ENCODE measurements around the gene RPRD1B. TPM values are rescaled to one million over a fixed set of nuclear protein-coding genes. Genes with fewer than 3 reads are reported as not detected.
A peak's percentile ranks its signal among the peaks of the same experiment; 100 is the strongest.

The RPRD1B gene
- polyA plus RNA-seq, 2 donors = 4.9 to 10.2 TPM

GRCh38 chr20:38129248-38129865 is 95.8 kb downstream of the RPRD1B start:
- WGBS, 2 donors = 90 to 92% methylated on average over 6 of the region's 6 CpGs
- H3K27ac ChIP-seq (ENCODE audit: low read depth in 2 of 2, low read length in 1 of 2) = no peak overlapping the region

GRCh38 chr20:38129893-38130609 is 96.5 kb downstream of the RPRD1B start:
- no peak overlapping the region for H3K27ac ChIP-seq (ENCODE audit: low read depth in 2 of 2, low read length in 1 of 2)
- H3K36me3 ChIP-seq (ENCODE audit: control insufficient read depth in 2 of 2, insufficient read depth in 2 of 2, low read length in 1 of 2) = no peaks in the 10 kb centered on the region
- H3K4me3 ChIP-seq (ENCODE audit: low read depth in 1 of 2, low read length in 2 of 2) = no peak overlapping the region
- H3K9me3 ChIP-seq (ENCODE audit: control insufficient read depth in 2 of 2, insufficient read depth in 1 of 2, low read depth in 1 of 2, low read length in 1 of 2) = no peaks in the 10 kb centered on the region
- H3K27me3 ChIP-seq (ENCODE audit: control insufficient read depth in 1 of 2, insufficient read depth in 2 of 2, low read length in 2 of 2) = no peaks in the 10 kb centered on the region
- H3K4me1 ChIP-seq (ENCODE audit: control insufficient read depth in 2 of 2, insufficient read depth in 2 of 2, low read length in 1 of 2) = peaks cover 0 to 9% of the 10 kb centered on the region in 2 donors
- WGBS, 2 donors = 88% methylated on average over 15 of the region's 15 CpGs

More at GRCh38 chr20:38129248-38129865, 95.8 kb downstream of the RPRD1B start:
- H3K4me1 ChIP-seq (ENCODE audit: control insufficient read depth in 2 of 2, insufficient read depth in 2 of 2, low read length in 1 of 2) = peaks cover 0 to 9% of the 10 kb centered on the region in 2 donors
- H3K4me3 ChIP-seq (ENCODE audit: low read depth in 1 of 2, low read length in 2 of 2) = no peak overlapping the region
- no peaks in the 10 kb centered on the region for H3K27me3 ChIP-seq (ENCODE audit: control insufficient read depth in 1 of 2, insufficient read depth in 2 of 2, low read length in 2 of 2)
- no peaks in the 10 kb centered on the region for H3K36me3 ChIP-seq (ENCODE audit: control insufficient read depth in 2 of 2, insufficient read depth in 2 of 2, low read length in 1 of 2)
- H3K9me3 ChIP-seq (ENCODE audit: control insufficient read depth in 2 of 2, insufficient read depth in 1 of 2, low read depth in 1 of 2, low read length in 1 of 2) = no peaks in the 10 kb centered on the region

GRCh38 chr20:38130687-38131587 is 97.4 kb downstream of the RPRD1B start:
- Histone ChIP-seq H3K36me3 (ENCODE audit: control insufficient read depth in 2 of 2, insufficient read depth in 2 of 2, low read length in 1 of 2) (no peaks in the 10 kb centered on the region), H3K27me3 (ENCODE audit: control insufficient read depth in 1 of 2, insufficient read depth in 2 of 2, low read length in 2 of 2) (no peaks in the 10 kb centered on the region), H3K27ac (ENCODE audit: low read depth in 2 of 2, low read length in 1 of 2) (no peak overlapping the region), H3K9me3 (ENCODE audit: control insufficient read depth in 2 of 2, insufficient read depth in 1 of 2, low read depth in 1 of 2, low read length in 1 of 2) (no peaks in the 10 kb centered on the region), H3K4me3 (ENCODE audit: low read depth in 1 of 2, low read length in 2 of 2) (no peak overlapping the region), H3K4me1 (ENCODE audit: control insufficient read depth in 2 of 2, insufficient read depth in 2 of 2, low read length in 1 of 2) (peaks cover 0 to 6% of the 10 kb centered on the region in 2 donors)
- WGBS, 2 donors = 88 to 89% methylated on average over 19 of the region's 19 CpGs

- no peak overlapping the region for H3K27ac ChIP-seq (ENCODE audit: low read depth in 2 of 2, low read length in 1 of 2)
These were observed 98.1 kb downstream of the RPRD1B start for GRCh38 chr20:38131588-38132121.

GRCh38 chr20:38132156-38132909 is 98.8 kb downstream of the RPRD1B start:
- Histone ChIP-seq H3K9me3 (ENCODE audit: control insufficient read depth in 2 of 2, insufficient read depth in 1 of 2, low read depth in 1 of 2, low read length in 1 of 2) (no peaks in the 10 kb centered on the region), H3K27me3 (ENCODE audit: control insufficient read depth in 1 of 2, insufficient read depth in 2 of 2, low read length in 2 of 2) (no peaks in the 10 kb centered on the region), H3K4me3 (ENCODE audit: low read depth in 1 of 2, low read length in 2 of 2) (no peak overlapping the region), H3K27ac (ENCODE audit: low read depth in 2 of 2, low read length in 1 of 2) (no peak overlapping the region), H3K36me3 (ENCODE audit: control insufficient read depth in 2 of 2, insufficient read depth in 2 of 2, low read length in 1 of 2) (no peaks in the 10 kb centered on the region), H3K4me1 (ENCODE audit: control insufficient read depth in 2 of 2, insufficient read depth in 2 of 2, low read length in 1 of 2) (no peaks in the 10 kb centered on the region)
- WGBS, 2 donors = 90 to 91% methylated on average over 26 of the region's 26 CpGs

More at GRCh38 chr20:38131588-38132121, 98.1 kb downstream of the RPRD1B start:
- H3K4me3 ChIP-seq (ENCODE audit: low read depth in 1 of 2, low read length in 2 of 2) = no peak overlapping the region
- H3K9me3 ChIP-seq (ENCODE audit: control insufficient read depth in 2 of 2, insufficient read depth in 1 of 2, low read depth in 1 of 2, low read length in 1 of 2) = no peaks in the 10 kb centered on the region
- no peaks in the 10 kb centered on the region for H3K27me3 ChIP-seq (ENCODE audit: control insufficient read depth in 1 of 2, insufficient read depth in 2 of 2, low read length in 2 of 2)
- H3K36me3 ChIP-seq (ENCODE audit: control insufficient read depth in 2 of 2, insufficient read depth in 2 of 2, low read length in 1 of 2) = no peaks in the 10 kb centered on the region
- WGBS, 2 donors = 62 to 82% methylated on average over 3 of the region's 3 CpGs
- no peaks in the 10 kb centered on the region for H3K4me1 ChIP-seq (ENCODE audit: control insufficient read depth in 2 of 2, insufficient read depth in 2 of 2, low read length in 1 of 2)

- Histone ChIP-seq H3K4me1 (ENCODE audit: control insufficient read depth in 2 of 2, insufficient read depth in 2 of 2, low read length in 1 of 2) (no peaks in the 10 kb centered on the region), H3K27me3 (ENCODE audit: control insufficient read depth in 1 of 2, insufficient read depth in 2 of 2, low read length in 2 of 2) (no peaks in the 10 kb centered on the region), H3K36me3 (ENCODE audit: control insufficient read depth in 2 of 2, insufficient read depth in 2 of 2, low read length in 1 of 2) (no peaks in the 10 kb centered on the region), H3K27ac (ENCODE audit: low read depth in 2 of 2, low read length in 1 of 2) (no peak overlapping the region), H3K4me3 (ENCODE audit: low read depth in 1 of 2, low read length in 2 of 2) (no peak overlapping the region), H3K9me3 (ENCODE audit: control insufficient read depth in 2 of 2, insufficient read depth in 1 of 2, low read depth in 1 of 2, low read length in 1 of 2) (no peaks in the 10 kb centered on the region)
- WGBS, 2 donors = 83 to 84% methylated on average over 11 of the region's 11 CpGs
These were observed 99.5 kb downstream of the RPRD1B start for GRCh38 chr20:38132910-38133501.

GRCh38 chr20:38133680-38134426 is 100.3 kb downstream of the RPRD1B start:
- no peak overlapping the region for H3K4me3 ChIP-seq (ENCODE audit: low read depth in 1 of 2, low read length in 2 of 2)
- H3K4me1 ChIP-seq (ENCODE audit: control insufficient read depth in 2 of 2, insufficient read depth in 2 of 2, low read length in 1 of 2) = no peaks in the 10 kb centered on the region
- H3K9me3 ChIP-seq (ENCODE audit: control insufficient read depth in 2 of 2, insufficient read depth in 1 of 2, low read depth in 1 of 2, low read length in 1 of 2) = no peaks in the 10 kb centered on the region
- H3K27me3 ChIP-seq (ENCODE audit: control insufficient read depth in 1 of 2, insufficient read depth in 2 of 2, low read length in 2 of 2) = no peaks in the 10 kb centered on the region
- no peaks in the 10 kb centered on the region for H3K36me3 ChIP-seq (ENCODE audit: control insufficient read depth in 2 of 2, insufficient read depth in 2 of 2, low read length in 1 of 2)
- WGBS, 2 donors = 84 to 85% methylated on average over 10 of the region's 10 CpGs
- H3K27ac ChIP-seq (ENCODE audit: low read depth in 2 of 2, low read length in 1 of 2) = peak overlapping the region in 1 of 2 donors; percentile 3

- 51 to 60% methylated on average over 9 of the region's 9 CpGs for WGBS, 2 donors
- Histone ChIP-seq H3K36me3 (ENCODE audit: control insufficient read depth in 2 of 2, insufficient read depth in 2 of 2, low read length in 1 of 2) (no peaks in the 10 kb centered on the region), H3K27ac (ENCODE audit: low read depth in 2 of 2, low read length in 1 of 2) (peak overlapping the region; percentile 29 to 47), H3K27me3 (ENCODE audit: control insufficient read depth in 1 of 2, insufficient read depth in 2 of 2, low read length in 2 of 2) (no peaks in the 10 kb centered on the region), H3K4me3 (ENCODE audit: low read depth in 1 of 2, low read length in 2 of 2) (no peak overlapping the region), H3K9me3 (ENCODE audit: control insufficient read depth in 2 of 2, insufficient read depth in 1 of 2, low read depth in 1 of 2, low read length in 1 of 2) (no peaks in the 10 kb centered on the region), H3K4me1 (ENCODE audit: control insufficient read depth in 2 of 2, insufficient read depth in 2 of 2, low read length in 1 of 2) (no peaks in the 10 kb centered on the region)
These were observed 101.1 kb downstream of the RPRD1B start for GRCh38 chr20:38134427-38135270.

Measured in esophagus (tissue), 2 donors.